ENCODE measurements around the gene ALDH9A1.
"Not testable (repeated sequence)": the region's sequence is repeated elsewhere in the genome, so short reads cannot be mapped to it uniquely, and the experiment has no call there.

The ALDH9A1 gene

GRCh38 chr1:165688046-165688445 is 10.3 kb downstream of the ALDH9A1 start:
- DNase-seq (ENCODE audit: extremely low read depth in 1 of 2, low read depth in 1 of 2) = no peak

- DNase-seq (ENCODE audit: extremely low read depth in 1 of 2, low read depth in 1 of 2) = no peak
These were observed 11.4 kb downstream of the ALDH9A1 start for GRCh38 chr1:165686971-165687433.

GRCh38 chr1:165686121-165686970 is 12.0 kb downstream of the ALDH9A1 start:
- no peak for DNase-seq (ENCODE audit: extremely low read depth in 1 of 2, low read depth in 1 of 2)

- DNase-seq (ENCODE audit: extremely low read depth in 1 of 2, low read depth in 1 of 2) = no peak
These were observed 14.4 kb downstream of the ALDH9A1 start for GRCh38 chr1:165683848-165684485.

- DNase-seq (ENCODE audit: extremely low read depth in 1 of 2, low read depth in 1 of 2) = not testable (repeated sequence)
These were observed 17.6 kb downstream of the ALDH9A1 start for GRCh38 chr1:165680773-165681172.

- no peak for DNase-seq (ENCODE audit: extremely low read depth in 1 of 2, low read depth in 1 of 2)
These were observed 18.1 kb downstream of the ALDH9A1 start for GRCh38 chr1:165680303-165680702.

- DNase-seq (ENCODE audit: extremely low read depth in 1 of 2, low read depth in 1 of 2) = no peak
These were observed 18.9 kb downstream of the ALDH9A1 start for GRCh38 chr1:165679282-165680036.

GRCh38 chr1:165678509-165678908 is 19.9 kb downstream of the ALDH9A1 start:
- DNase-seq (ENCODE audit: extremely low read depth in 1 of 2, low read depth in 1 of 2) = no peak

GRCh38 chr1:165675794-165676193 is 22.6 kb downstream of the ALDH9A1 start:
- no peak for DNase-seq (ENCODE audit: extremely low read depth in 1 of 2, low read depth in 1 of 2)

- no peak for DNase-seq (ENCODE audit: extremely low read depth in 1 of 2, low read depth in 1 of 2)
These were observed 23.8 kb downstream of the ALDH9A1 start for GRCh38 chr1:165674599-165674998.

GRCh38 chr1:165671526-165671925 is 26.8 kb downstream of the ALDH9A1 start:
- DNase-seq (ENCODE audit: extremely low read depth in 1 of 2, low read depth in 1 of 2) = no peak

GRCh38 chr1:165668184-165668583 is 30.2 kb downstream of the ALDH9A1 start:
- DNase-seq (ENCODE audit: extremely low read depth in 1 of 2, low read depth in 1 of 2) = no peak

- no peak for DNase-seq (ENCODE audit: extremely low read depth in 1 of 2, low read depth in 1 of 2)
These were observed 32.1 kb downstream of the ALDH9A1 start for GRCh38 chr1:165666152-165666825.

GRCh38 chr1:165662186-165662585 is 36.2 kb downstream of the ALDH9A1 start:
- DNase-seq (ENCODE audit: extremely low read depth in 1 of 2, low read depth in 1 of 2) = no peak

- DNase-seq (ENCODE audit: extremely low read depth in 1 of 2, low read depth in 1 of 2) = no peak
These were observed 36.7 kb downstream of the ALDH9A1 start for GRCh38 chr1:165661703-165662102.

- no peak for DNase-seq (ENCODE audit: extremely low read depth in 1 of 2, low read depth in 1 of 2)
These were observed 38.8 kb downstream of the ALDH9A1 start for GRCh38 chr1:165659581-165659895.

GRCh38 chr1:165658766-165659580 is 39.4 kb downstream of the ALDH9A1 start:
- not testable (repeated sequence) for DNase-seq (ENCODE audit: extremely low read depth in 1 of 2, low read depth in 1 of 2)

- no peak for DNase-seq (ENCODE audit: extremely low read depth in 1 of 2, low read depth in 1 of 2)
These were observed 47.3 kb downstream of the ALDH9A1 start for GRCh38 chr1:165650981-165651625.

- DNase-seq (ENCODE audit: extremely low read depth in 1 of 2, low read depth in 1 of 2) = no peak
These were observed 49.3 kb downstream of the ALDH9A1 start for GRCh38 chr1:165648919-165649572.
